ENCODE results near the gene ALDH5A1.

ALDH5A1 gene

DNA sequence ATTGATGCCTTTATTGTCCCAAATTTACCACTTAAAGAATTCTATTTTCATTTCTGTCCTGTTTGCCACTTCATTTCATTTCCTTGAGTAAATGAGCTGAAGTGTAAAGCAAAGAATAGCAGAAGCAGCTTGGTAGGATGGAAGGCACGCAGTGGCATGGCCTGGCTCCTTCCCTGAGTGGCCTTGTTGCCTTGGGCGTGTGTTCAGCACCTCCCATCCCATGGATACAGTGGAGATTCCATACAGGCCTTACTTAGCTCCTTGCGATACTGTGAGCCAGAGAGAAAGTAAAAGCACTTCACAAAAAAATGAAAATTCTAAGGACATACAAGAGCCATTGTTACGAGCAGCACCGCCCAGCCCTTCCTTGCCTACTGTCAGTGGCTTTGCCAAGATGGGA lies 39.6 kb downstream of the ALDH5A1 start:
- DNase-seq, result no peak

GRCh38 chr6:24535210-24535609 lies 40.4 kb downstream of the ALDH5A1 start:
- no peak for DNase-seq

DNA sequence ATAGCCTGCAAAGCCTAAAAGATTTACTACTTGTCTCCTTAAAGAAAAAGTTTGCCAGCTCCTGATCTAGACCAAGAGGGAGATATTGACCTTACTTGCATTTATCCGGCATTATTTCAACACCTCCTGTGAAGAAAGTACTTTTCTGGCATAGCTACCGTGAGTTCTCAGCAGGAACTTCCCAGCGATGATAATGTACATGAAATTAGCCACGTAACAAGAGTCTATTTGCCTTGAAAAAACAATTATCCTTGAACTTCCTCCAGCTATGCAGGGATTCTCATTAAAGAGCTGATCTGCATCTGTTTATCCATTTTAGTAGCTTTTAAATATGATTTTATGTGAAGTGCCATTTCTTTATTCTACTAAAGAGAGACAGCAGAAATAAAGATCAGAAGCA lies 41.7 kb downstream of the ALDH5A1 start:
- DNase-seq, result no peak

DNA sequence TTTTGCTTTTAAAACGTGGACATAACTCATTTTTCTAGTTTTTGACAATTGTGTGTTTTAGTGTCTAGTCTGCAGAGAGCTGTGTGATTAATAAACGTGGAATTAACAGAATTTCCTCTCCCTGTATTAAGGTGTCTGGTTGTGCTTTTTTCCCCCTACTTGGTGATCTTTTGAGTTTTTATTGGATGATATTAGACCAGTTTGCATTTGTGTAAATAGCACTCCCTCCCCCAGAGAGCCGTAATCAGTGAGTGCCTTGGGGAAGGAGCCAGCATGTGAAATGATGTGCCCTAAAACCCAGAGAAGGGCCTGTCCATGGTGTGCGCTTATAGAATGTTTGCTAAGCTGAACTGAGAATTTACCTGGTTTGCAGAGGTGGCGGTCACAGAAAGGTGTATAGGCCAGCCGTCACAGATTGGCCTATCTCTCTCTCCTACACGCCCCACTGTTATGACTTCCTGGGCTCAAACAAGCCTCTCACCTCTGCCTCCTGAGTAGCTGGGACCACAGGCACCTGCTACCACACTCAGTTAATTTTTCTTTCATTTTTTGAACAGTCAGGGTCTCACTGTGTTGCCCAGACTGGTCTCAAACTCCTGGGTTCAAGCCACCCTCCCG lies 42.4 kb downstream of the ALDH5A1 start:
- DNase-seq, result no peak

DNA sequence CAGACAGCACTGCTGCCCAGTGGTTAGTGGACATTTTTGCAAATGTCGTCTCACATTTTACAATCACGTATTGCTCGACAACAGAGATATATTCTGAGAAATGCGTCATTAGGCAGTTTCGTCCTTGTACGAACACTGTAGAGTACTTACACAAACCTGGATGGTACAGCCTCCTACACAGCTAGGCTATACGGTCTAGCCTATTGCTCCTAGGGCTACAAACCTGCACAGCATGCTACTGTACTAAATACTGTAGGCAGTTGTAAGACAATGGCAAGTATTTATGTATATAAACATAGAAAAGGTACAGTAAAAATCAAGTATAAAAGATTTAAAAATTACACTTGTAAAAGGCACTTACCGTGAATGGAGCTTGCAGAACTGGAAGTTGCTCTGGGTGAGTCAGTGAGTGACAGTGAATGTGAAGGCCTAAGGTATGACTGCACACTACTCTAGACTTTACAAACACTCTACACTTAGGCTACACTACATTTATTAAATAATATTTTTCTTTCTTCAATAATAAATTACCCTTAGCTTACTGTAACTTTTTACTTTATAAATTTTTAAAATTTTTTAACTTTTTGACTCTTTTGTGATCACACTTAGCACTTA lies 43.1 kb downstream of the ALDH5A1 start:
- DNase-seq, result no peak

- no peak for DNase-seq
These were observed 44.6 kb downstream of the ALDH5A1 start for GRCh38 chr6:24539416-24539815.

DNA sequence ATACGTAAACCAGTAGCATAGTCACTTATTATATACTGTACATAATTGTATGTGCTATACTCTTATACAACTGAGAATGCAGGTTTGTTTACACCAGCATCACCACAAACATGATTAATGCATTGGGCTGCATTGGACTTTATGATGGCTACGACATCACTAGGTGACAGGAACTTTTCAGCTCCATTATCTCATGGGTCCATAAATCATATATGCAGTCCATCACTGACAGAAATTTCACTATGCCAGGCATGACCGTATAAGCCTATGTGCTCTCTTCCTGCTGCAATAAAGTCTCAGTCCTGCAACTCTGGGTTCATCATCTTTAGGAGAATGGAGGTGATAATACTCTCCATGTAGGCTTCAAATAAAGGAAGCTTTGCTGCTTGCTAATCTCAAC lies 45.4 kb downstream of the ALDH5A1 start:
- no peak for DNase-seq

GRCh38 chr6:24543683-24544082 lies 48.9 kb downstream of the ALDH5A1 start:
- no peak for DNase-seq

- DNase-seq, result no peak
These were observed 50.4 kb downstream of the ALDH5A1 start for GRCh38 chr6:24545183-24545582.

DNA sequence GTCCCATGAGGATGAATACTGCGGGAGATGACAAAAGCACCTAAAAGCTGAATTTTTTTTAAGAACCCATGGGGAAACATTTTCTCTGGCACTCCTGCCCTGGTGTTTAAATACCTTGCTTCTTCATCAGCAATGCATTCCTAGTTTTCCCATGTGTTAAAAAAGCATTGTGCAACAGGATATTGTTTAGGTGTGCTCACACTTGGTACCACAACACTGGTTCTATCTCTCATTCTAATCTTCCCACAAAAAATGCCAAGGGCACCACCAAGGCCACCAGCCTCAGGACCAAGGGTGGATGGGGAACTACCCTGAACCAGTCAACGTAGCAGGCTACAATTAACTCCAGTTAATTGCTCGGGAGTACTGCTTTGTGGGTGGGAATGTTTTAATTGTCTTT lies 50.9 kb downstream of the ALDH5A1 start:
- DNase-seq, result no peak

- DNase-seq, result no peak
These were observed 51.7 kb downstream of the ALDH5A1 start for GRCh38 chr6:24546439-24546838.

- DNase-seq, result peak; percentile 36
These were observed 52.5 kb downstream of the ALDH5A1 start for GRCh38 chr6:24547243-24547642.

DNA sequence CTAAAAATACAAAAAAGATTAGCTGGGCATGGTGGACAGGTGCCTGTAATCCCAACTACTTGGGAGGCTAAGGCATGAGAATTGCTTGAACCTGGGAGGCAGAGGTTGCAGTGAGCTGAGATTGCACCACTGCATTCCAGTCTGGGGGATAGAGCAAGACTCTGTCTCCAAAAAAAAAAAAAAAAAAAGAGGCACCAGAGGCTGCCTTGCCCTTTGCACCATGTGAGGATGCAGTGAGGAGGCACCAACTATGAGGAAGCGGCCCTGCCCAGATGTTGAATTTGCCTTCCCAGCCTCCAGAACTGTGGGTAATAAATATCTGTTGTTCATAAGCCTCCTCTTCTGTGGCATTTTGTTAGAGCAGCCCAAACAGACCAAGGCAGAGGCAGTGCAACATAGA lies 54.4 kb downstream of the ALDH5A1 start:
- DNase-seq, result no peak

- no peak for DNase-seq
These were observed 55.0 kb downstream of the ALDH5A1 start for GRCh38 chr6:24549674-24550353.

DNA sequence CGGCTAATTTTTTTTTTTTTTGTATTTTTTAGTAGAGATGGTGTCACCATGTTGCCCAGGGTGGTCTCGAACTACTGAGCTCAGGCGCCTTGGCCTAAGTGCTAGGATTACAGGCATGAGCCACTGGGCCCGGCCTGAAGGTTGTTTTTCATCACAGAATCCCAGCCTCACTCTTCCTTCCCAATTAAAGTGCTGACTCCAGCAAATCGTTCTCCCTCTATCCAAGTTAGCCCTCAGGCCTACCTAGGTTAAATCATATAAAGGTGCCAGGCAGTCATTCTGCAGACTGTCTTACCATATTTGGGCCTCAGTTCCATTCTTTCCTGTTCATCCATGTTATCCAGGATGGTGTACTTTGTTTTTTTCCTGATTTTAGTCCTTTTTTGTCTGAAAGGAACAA lies 56.4 kb downstream of the ALDH5A1 start:
- no peak for DNase-seq

DNA sequence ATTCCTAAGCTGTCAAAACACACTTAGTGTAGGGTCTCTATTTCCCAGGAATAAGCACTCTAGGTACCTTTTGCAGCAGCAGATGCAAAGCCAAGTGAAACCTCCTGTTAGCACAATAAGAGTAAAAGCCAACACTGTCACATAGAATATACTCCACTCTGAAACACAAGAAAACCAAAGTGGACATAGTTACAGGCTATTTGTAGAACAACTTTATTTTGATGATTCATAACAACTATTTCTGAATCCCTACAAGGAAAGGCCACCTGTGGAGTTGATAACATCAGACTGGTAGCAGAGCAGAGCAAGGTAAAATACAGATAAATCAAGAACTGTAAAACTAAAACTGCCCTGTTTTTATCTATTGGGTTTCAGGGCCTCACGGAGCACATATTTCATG lies 59.7 kb downstream of the ALDH5A1 start:
- DNase-seq, result no peak

GRCh38 chr6:24558516-24558915 lies 63.7 kb downstream of the ALDH5A1 start:
- no peak for DNase-seq

- no peak for DNase-seq
These were observed 69.3 kb downstream of the ALDH5A1 start for GRCh38 chr6:24564081-24564480.

- DNase-seq, result no peak
These were observed 70.4 kb downstream of the ALDH5A1 start for GRCh38 chr6:24565196-24565595.

DNA sequence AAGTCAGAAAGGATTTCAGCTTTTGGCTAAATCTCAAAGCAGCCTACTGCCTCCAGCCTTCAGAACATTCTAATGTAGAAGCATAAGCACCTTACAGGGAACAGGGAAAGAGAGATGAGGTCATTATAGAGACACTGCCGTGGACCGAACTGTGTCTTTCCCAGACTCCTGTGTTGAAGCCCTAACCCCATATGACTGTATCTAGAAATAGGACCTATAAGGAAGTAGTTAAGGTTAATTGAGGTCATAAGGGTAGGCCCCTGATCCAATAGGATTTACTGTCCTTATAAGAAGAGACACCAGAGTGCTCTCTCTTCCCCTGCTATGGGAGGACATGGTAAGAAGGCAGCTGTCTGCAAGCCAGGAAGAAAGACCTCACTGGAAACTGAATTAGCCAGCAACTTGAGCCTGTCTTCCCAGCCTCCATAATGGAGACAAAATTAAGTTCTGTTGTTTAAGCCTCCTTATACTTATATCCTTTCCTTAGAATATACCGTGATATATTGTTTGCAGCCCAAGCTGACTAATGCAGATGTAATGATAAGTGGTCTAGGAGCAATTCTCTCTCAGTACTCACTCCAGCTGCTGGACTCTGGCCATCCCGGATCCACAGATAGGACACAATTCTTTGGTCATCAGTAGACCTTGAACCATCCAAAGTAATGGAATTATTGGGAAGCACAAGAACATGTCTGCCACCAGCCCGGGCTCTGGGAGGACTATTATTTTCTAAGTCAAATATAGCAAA lies 71.4 kb downstream of the ALDH5A1 start:
- no peak for DNase-seq

DNA sequence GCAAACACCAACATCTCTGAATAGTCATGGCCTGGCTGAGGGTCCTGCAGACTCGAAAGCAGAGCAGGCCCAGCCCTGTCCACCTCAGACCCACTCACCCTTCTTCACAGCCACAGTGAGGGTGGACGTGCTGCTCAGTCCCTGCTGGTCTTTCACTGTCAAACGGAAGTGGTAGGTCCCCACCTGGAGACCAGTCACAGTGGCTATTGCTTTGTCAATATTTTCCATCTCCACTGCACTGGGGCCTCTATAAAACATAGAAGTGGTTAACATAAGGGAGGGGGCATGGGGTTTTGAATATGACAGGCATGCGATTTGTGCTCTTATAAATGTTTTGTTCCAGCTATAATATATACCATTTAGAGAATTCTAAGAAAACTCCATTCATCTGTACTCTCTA lies 73.9 kb downstream of the ALDH5A1 start:
- DNase-seq, result no peak

GRCh38 chr6:24569811-24570210 lies 75.0 kb downstream of the ALDH5A1 start:
- no peak for DNase-seq

DNA sequence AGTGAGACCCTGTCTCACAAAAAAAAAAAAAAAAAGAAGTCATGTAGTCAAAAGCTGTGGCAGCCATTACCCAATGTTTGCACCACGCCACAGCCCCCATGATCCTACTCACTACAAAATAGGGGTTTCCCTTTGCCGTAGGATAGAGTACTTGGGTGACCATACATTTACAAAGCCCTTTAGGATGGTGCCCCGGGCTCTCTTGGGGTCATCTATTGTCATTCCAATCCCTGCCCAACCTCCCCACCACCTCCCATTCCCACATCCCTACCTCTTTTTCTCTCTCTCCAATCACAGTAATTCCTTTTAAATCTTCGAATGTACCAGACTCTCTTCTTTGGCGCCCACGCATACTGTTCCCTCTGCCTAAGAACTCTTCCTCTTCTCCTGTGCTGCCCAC lies 76.6 kb downstream of the ALDH5A1 start:
- no peak for DNase-seq

DNA sequence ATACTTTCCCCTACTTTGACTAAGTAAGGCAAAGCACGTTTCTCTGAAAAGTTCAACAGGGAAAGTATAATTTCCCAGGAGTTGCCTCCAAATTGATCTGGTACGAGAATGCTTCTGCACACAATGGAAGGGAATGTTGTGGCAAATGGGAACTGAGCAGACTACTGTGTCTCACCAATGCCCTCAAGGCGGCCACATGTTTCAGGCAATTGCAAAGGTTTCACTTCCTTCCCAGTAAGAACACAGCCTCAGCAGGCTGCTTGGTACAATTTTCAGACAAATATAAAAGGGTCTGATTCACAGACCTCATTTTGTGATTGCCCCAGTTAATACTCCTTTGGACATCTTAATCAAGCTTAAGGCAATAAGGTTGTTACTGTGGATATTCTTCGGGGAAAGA lies 80.0 kb downstream of the ALDH5A1 start:
- DNase-seq, result no peak
